HG03097 (cell line): ENCODE results near the gene LHPP.

ENCODE experiments used
- ATAC-seq: cut with Tn5 transposase; IDR thresholded peaks from one replicate; pipeline ENCODE4 v1.9.1; 2021; ENCODE audit not compliant: unreplicated experiment, low FRiP score

Gene LHPP

GRCh38 chr10:124588736-124589490 is 127.3 kb downstream of the LHPP start:
- no peak for ATAC-seq

GRCh38 chr10:124589491-124590041 is 127.9 kb downstream of the LHPP start:
- no peak for ATAC-seq

DNA sequence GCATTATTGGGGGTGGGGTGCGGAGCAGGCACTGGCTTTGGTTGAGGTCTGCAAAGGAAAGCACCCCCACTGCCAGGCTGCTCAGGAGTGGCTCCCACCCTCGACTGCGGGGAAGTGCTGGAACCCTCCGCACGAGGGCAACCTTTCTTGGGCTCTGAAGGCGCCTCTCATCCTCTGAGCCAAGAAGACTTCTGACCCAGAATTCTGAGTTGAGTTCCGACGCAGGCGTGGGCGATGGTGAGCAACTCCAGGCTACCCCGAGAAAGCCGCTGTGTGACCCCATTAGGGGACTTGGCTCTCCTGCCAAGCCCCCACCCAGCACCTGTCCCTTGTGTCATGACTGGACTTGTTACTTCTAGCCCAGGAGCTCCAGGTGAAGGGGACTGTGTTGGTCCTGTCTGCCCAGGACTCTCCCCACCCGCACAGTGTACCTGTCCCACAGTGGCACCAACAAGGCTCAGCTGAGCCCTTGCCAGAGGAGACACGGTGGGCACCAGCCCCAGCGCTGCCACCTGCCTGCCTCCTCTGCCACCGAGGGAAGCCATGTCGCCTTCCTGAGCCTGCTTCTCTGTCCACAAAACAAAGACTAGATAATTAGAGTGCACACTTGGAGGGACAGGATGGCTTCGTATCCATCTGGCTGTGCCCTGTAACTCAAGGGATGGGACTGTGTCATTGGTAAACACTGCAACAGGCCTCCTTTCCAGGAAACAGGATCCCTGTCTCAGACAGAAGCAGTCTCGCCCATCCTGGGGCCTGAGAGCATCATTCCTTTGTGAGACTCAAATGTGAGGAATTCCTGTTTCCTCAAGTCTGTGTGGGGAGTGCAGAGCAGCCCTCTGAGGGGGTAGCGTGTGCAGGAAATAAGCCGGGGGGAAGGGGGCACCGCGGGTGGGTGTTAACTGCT is 128.8 kb downstream of the LHPP start:
- no peak for ATAC-seq

- ATAC-seq = no peak
Observed at GRCh38 chr10:124591123-124591495, 129.5 kb downstream of the LHPP start.

DNA sequence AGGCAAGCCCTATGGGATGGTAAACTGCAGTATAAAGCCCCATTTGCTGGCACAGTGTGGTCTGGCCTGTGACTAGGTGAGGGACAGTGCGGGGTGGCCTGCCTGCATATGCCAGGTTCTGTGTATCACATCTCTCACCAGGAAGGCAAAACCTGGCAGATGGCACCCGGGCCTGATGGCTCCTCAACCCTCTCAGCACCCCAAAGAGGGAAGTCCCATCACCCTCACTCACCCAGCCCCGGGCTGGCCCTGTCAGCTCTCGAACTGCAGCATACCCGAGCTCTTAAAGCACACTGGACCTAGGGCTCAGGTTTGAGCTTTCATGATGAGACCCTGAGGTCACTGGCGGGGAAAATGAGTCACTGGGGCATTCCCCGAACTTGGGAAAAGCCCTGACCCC is 130.5 kb downstream of the LHPP start:
- ATAC-seq = no peak

DNA sequence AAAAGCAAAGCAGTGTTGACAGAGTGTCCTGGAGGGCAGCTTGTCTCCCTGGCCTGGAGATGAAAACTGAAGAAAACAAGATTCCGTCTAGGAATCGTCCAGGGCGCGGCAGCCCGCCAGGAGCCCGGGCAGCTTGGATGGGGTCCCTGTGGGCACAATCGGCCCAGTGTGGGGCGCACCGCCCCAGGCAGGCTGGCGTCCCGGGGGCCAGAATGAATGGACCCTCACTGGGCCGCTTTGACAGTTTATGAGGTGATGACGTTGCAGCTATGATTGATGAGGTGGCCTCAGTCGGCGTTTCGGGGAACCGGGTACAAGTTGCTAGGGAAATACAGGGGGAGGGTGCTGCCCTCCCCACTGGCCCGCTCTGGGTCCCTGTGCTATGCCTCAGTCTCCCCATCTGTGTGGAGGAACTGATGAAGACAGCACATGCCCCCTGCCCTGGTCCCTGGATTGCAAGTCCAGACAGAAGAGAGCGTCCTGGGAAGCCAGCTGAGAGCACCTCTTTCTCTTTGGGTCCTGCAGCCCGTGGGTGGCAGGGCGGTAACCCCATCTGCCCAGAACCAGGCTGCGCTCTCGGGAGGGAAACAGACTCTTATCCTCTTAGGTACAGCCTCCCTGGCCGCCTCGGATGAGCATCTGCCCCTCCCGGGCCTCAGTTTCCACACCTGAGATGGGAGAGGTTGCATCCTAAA is 131.3 kb downstream of the LHPP start:
- no peak for ATAC-seq

- no peak for ATAC-seq
Observed at GRCh38 chr10:124593431-124593985, 131.9 kb downstream of the LHPP start.

GRCh38 chr10:124594240-124594639 is 132.6 kb downstream of the LHPP start:
- no peak for ATAC-seq

- no peak for ATAC-seq
Observed at GRCh38 chr10:124595143-124595883, 133.7 kb downstream of the LHPP start.

- ATAC-seq = no peak
Observed at GRCh38 chr10:124596116-124596785, 134.6 kb downstream of the LHPP start.

GRCh38 chr10:124596962-124597845 is 135.6 kb downstream of the LHPP start:
- no peak for ATAC-seq

GRCh38 chr10:124597846-124598165 is 136.2 kb downstream of the LHPP start:
- no peak for ATAC-seq

DNA sequence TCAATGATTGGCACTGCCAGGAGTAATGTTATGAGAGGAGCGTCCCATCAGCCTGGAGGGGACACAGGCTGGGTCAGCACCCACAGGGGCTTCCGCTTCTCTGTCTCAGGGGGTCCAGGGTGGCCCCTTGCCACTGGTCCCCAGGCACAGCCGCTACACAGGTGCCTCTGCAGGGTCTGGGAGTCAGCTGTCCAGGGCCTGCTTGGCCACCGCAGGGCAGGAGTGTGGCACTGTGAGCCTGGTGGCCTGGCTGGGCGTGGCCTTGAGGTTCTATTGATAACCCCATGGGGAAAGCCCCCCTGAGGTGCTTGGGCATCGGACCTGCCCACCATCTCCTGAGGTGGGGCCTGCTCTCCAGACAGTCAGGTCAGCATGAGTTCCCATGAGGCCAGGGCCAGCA is 136.6 kb downstream of the LHPP start:
- ATAC-seq = no peak

DNA sequence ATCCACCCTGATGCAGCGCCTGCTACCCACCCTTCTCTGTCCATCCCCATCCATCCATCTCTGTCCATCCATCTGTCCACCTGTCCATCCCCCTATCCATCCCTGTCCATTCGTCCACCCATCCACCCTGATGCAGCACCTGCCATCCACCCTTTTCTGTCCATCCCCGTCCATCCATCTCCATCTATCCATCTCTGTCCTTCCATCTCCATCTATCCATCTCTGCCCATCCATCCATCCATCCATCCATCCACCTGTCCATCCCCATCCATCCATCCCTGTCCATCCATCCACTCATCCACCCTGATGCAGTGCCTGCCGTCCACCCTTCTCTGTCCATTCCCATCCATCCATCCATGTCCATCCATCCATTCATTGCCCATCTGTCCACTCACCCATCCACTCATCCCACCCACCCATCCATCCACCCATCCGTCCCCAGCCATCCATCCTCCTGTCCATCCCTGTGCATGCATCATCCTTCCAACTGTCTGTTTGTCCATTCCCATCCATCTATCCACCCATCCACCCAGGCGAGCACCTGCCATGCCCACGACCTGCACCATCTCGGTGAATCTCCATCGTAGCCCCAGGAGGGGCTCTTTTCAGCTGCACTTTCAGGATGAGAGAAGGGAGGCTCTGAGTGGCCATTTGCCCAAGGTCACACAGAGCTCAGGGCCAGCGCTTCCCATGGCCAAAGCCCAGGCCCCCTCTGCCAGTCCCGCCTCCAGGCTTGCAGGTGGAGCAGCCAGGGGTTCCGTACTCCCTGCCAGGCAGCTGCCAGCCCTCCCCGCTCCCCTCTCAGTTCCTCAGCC is 137.4 kb downstream of the LHPP start:
- no peak for ATAC-seq

DNA sequence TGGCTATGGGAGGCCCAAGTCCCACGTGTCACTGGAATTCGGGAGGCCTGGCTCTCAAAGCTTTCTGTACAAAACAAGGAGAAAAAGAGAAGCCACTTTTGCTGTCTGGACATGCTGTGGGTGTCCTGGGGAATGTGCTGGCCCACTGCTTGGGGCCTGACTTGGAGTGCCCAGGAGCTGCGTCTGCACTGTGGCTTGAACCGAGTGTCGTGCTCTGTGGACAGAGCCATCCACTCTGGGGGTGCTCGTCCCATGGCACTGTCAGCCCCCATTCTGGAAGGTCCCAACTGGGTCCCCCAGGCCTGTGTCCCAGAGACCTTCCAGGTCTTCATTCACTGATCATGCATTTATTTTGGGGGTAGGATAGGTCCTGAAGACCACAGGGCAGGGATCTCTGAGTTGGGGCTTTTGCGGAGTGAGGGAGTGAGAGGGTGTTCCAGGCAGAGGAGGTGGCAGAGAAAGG is 138.0 kb downstream of the LHPP start:
- ATAC-seq = no peak

DNA sequence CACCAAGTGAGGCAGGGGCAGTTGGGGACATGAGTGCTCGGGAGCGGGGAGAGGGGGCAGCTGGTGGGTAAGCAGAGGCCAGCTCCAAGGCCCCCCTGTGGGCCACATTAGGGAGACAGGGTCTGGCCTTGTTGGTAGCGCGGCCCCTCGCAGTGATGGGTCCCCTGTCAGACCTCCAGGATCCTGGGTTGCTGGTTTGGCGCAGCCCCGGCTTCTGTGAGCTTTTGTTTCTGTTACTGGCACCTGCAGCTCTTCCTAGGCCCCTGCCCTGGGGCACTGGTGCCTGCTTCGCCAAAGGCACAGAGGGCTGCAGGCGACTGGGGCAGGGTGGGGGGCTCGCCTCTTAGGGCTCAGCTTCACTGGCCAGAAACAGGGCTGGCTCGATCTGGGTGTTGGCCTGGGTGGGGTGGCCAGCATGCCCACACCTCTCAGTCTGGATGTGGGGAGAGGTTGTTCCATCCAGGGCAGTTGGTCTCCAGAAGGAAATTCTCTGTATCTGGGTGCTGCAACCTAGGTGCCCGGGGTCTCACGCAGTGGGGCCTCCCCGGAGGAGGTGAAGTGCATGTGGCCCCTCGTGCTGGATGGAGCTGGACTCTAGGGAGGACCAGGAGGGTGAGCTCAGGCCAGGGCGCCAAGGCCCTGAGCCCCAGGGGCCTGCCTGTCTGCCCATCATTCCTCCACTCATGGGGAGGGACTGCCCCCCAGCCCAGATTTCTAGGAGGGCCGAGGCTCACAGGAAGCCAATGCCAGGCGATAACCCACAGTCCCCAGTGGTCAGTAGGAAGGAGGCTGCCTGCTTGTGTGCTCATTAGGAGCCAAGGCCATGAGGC is 138.6 kb downstream of the LHPP start:
- ATAC-seq = no peak

DNA sequence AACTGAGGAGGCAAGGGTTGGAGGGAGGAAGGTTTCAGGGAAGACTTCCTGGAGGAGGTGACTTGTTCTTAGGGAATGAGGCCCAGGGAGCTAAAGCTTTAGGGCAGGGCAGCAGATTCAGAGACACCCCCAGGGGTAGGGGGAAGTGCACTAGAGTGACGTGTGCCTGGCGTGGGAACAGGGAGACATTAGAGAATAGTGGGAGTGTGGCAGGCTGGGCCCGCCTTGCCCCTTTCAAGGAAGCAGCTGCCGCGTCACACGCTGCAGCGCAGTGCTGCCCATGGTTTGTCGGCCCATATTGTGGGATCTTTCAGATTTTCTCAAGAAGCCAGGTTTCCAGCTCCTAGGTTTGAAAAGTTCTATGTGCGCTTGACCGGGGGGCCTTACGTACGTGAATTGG is 139.4 kb downstream of the LHPP start:
- peak; percentile 22 for ATAC-seq
